Left lobe of liver (tissue), 1 donor: ENCODE data around the gene TATDN3. TPM values are rescaled to one million over a fixed set of nuclear protein-coding genes. Genes with fewer than 3 reads are reported as not detected.

Experiments used
- total RNA-seq: library from RNA; stranded (reverse); gene quantifications from one replicate; pipeline ENCODE4 v1.2.1, GENCODE V29; 2021
- donor health status: DM: no; HTN: yes; CAD: no.

TATDN3 gene
- total RNA-seq, 1 donor from 2014 or later: 7.7 TPM

Other genes starting within 250 kb of the TATDN3 start
- 2.6 TPM for gene ATF3, start 183.1 kb upstream of the TATDN3 start, total RNA-seq
- gene BATF3, start 92.1 kb upstream of the TATDN3 start, total RNA-seq: 0.28 TPM
- gene NSL1, start 117 bp upstream of the TATDN3 start, total RNA-seq: 17.8 TPM
- not detected for gene SPATA45, start 55.8 kb downstream of the TATDN3 start, total RNA-seq
- 0.93 TPM for gene FLVCR1, start 66.4 kb downstream of the TATDN3 start, total RNA-seq
- 0.10 TPM for gene VASH2, start 158.6 kb downstream of the TATDN3 start, total RNA-seq
- gene ANGEL2, start 224.0 kb downstream of the TATDN3 start, total RNA-seq: 15.6 TPM